Measurements from ENCODE around the gene NEK7. TPM values are rescaled to one million over a fixed set of nuclear protein-coding genes. Genes with fewer than 3 reads are reported as not detected.
A peak's percentile ranks its signal among the peaks of the same experiment; 100 is the strongest.
"Not testable (repeated sequence)": the region's sequence is repeated elsewhere in the genome, so short reads cannot be mapped to it uniquely, and the experiment has no call there.

Gene NEK7
- total RNA-seq, 1 donor, result 376 TPM

GRCh38 chr1:198123133-198123532 lies 33.7 kb upstream of the NEK7 start:
- Histone ChIP-seq H3K4me3 (ENCODE audit: insufficient read depth, low read length) (no peak overlapping the region), H3K4me1 (ENCODE audit: insufficient read depth, low read length) (peaks cover 96% of the 10 kb centered on the region), H3K9me3 (ENCODE audit: low read depth, low read length) (no peaks in the 10 kb centered on the region), H3K36me3 (ENCODE audit: insufficient read depth, low read length) (no peaks in the 10 kb centered on the region), H3K27ac (ENCODE audit: low read depth, low read length) (peak overlapping the region; percentile 89), H3K4me2 (ENCODE audit: insufficient read depth, low read length) (peak overlapping the region; percentile 54), H2AFZ (ENCODE audit: low read length) (no peak overlapping the region), H4K20me1 (ENCODE audit: insufficient read depth, low read length) (no peaks in the 10 kb centered on the region), H3K27me3 (ENCODE audit: insufficient read depth, low read length) (no peaks in the 10 kb centered on the region), H3K79me2 (ENCODE audit: insufficient read depth, low read length) (no peaks in the 10 kb centered on the region)
- DNase-seq (ENCODE audit: insufficient read length, low spot score, missing footprints), result no peak
- no peak for TF ChIP-seq CTCF (IDR thresholded peaks at IDR 0.05; ENCODE audit: extremely low read depth, low read depth, low read length)

- Histone ChIP-seq H3K27me3 (ENCODE audit: insufficient read depth, low read length) (no peaks in the 10 kb centered on the region), H3K36me3 (ENCODE audit: insufficient read depth, low read length) (no peaks in the 10 kb centered on the region), H3K4me3 (ENCODE audit: insufficient read depth, low read length) (no peak overlapping the region), H3K4me2 (ENCODE audit: insufficient read depth, low read length) (no peak overlapping the region), H4K20me1 (ENCODE audit: insufficient read depth, low read length) (no peaks in the 10 kb centered on the region), H2AFZ (ENCODE audit: low read length) (no peak overlapping the region), H3K27ac (ENCODE audit: low read depth, low read length) (peak overlapping the region; percentile 49), H3K4me1 (ENCODE audit: insufficient read depth, low read length) (peaks cover 89% of the 10 kb centered on the region), H3K79me2 (ENCODE audit: insufficient read depth, low read length) (no peaks in the 10 kb centered on the region), H3K9me3 (ENCODE audit: low read depth, low read length) (no peaks in the 10 kb centered on the region)
- DNase-seq (ENCODE audit: insufficient read length, low spot score, missing footprints), result no peak
- no peak for TF ChIP-seq CTCF (IDR thresholded peaks at IDR 0.05; ENCODE audit: extremely low read depth, low read depth, low read length)
Observed at GRCh38 chr1:198124673-198125072, 32.1 kb upstream of the NEK7 start.

- Histone ChIP-seq H4K20me1 (ENCODE audit: insufficient read depth, low read length) (no peaks in the 10 kb centered on the region), H3K4me3 (ENCODE audit: insufficient read depth, low read length) (no peak overlapping the region), H3K4me2 (ENCODE audit: insufficient read depth, low read length) (peak overlapping the region; percentile 38), H3K27me3 (ENCODE audit: insufficient read depth, low read length) (no peaks in the 10 kb centered on the region), H3K79me2 (ENCODE audit: insufficient read depth, low read length) (no peaks in the 10 kb centered on the region), H3K9me3 (ENCODE audit: low read depth, low read length) (no peaks in the 10 kb centered on the region), H3K27ac (ENCODE audit: low read depth, low read length) (peak overlapping the region; percentile 49), H3K4me1 (ENCODE audit: insufficient read depth, low read length) (peaks cover 74% of the 10 kb centered on the region), H2AFZ (ENCODE audit: low read length) (no peak overlapping the region), H3K36me3 (ENCODE audit: insufficient read depth, low read length) (no peaks in the 10 kb centered on the region)
- peak; percentile 63 for DNase-seq (ENCODE audit: insufficient read length, low spot score, missing footprints)
- TF ChIP-seq CTCF (IDR thresholded peaks at IDR 0.05; ENCODE audit: extremely low read depth, low read depth, low read length), result no peak
Observed at GRCh38 chr1:198125995-198126735, 30.6 kb upstream of the NEK7 start.

GRCh38 chr1:198128533-198128932 lies 28.3 kb upstream of the NEK7 start:
- H2AFZ ChIP-seq (ENCODE audit: low read length), result no peak overlapping the region
- peak overlapping the region; percentile 25 for H3K27ac ChIP-seq (ENCODE audit: low read depth, low read length)
- H3K27me3 ChIP-seq (ENCODE audit: insufficient read depth, low read length), result no peaks in the 10 kb centered on the region
- no peaks in the 10 kb centered on the region for H3K36me3 ChIP-seq (ENCODE audit: insufficient read depth, low read length)
- no peaks in the 10 kb centered on the region for H3K9me3 ChIP-seq (ENCODE audit: low read depth, low read length)
- no peaks in the 10 kb centered on the region for H4K20me1 ChIP-seq (ENCODE audit: insufficient read depth, low read length)
- H3K4me1 ChIP-seq (ENCODE audit: insufficient read depth, low read length), result peaks cover 51% of the 10 kb centered on the region
- DNase-seq (ENCODE audit: insufficient read length, low spot score, missing footprints), result no peak
- H3K4me3 ChIP-seq (ENCODE audit: insufficient read depth, low read length), result no peak overlapping the region
- H3K79me2 ChIP-seq (ENCODE audit: insufficient read depth, low read length), result no peaks in the 10 kb centered on the region
- no peak for TF ChIP-seq CTCF (IDR thresholded peaks at IDR 0.05; ENCODE audit: extremely low read depth, low read depth, low read length)
- no peak overlapping the region for H3K4me2 ChIP-seq (ENCODE audit: insufficient read depth, low read length)

- not testable (repeated sequence) for DNase-seq (ENCODE audit: insufficient read length, low spot score, missing footprints); H3K36me3 ChIP-seq (ENCODE audit: insufficient read depth, low read length); H3K27me3 ChIP-seq (ENCODE audit: insufficient read depth, low read length); H3K27ac ChIP-seq (ENCODE audit: low read depth, low read length); H3K79me2 ChIP-seq (ENCODE audit: insufficient read depth, low read length); H2AFZ ChIP-seq (ENCODE audit: low read length); H3K4me2 ChIP-seq (ENCODE audit: insufficient read depth, low read length); H3K4me3 ChIP-seq (ENCODE audit: insufficient read depth, low read length); H3K9me3 ChIP-seq (ENCODE audit: low read depth, low read length); H4K20me1 ChIP-seq (ENCODE audit: insufficient read depth, low read length)
- peaks cover 36% of the 10 kb centered on the region for H3K4me1 ChIP-seq (ENCODE audit: insufficient read depth, low read length)
Observed at GRCh38 chr1:198130053-198130452, 26.7 kb upstream of the NEK7 start.
